ENCODE data around the gene PLXNA4.

PLXNA4 gene

DNA sequence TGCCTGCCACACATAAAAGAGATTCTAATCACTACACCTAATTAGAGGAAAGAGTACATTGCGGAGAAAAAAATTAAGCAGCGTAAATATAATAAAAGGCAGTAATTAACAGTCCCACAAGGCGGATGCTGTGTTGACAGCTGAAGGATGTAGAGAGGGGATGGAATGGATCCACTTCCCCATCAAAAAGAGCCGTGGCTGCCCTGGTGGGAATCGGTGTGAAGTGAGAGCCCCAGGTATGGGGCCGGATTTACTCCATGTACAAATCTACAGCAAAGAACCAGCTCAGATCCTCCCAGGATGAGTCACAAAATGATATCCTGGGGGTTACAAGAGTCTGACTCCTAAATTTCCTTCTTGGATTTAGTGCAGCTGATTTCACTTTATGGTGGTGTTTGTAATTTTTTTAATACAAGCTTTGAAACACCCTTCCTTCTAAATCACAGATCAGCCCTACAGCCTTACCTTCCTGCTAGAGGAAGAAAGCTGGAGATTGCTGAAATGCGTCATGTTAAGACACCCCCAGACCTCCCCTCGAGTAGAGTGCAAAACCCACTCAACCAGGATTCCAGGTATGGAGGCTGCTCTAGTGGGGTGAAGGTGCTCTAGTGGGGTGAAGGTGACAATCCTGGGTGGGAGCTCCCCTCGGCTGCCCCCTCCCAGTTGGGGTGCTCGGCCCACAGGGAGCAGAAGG, 398.4 kb downstream of the PLXNA4 start:
- no peaks in the 10 kb centered on the region for H3K4me1 ChIP-seq (ENCODE audit: low read length)
- no peak overlapping the region for H3K27ac ChIP-seq (ENCODE audit: low read length)
- H3K36me3 ChIP-seq (replicated peaks; ENCODE audit: low read depth, low read length), result no peaks in the 10 kb centered on the region
- no peak overlapping the region for H3K9ac ChIP-seq (ENCODE audit: low read length)
- peaks cover 18% of the 10 kb centered on the region for H3K27me3 ChIP-seq (ENCODE audit: low read depth, low read length)
- no peak overlapping the region for H2AFZ ChIP-seq (ENCODE audit: low read depth, low read length)
- no peak overlapping the region for H3K4me3 ChIP-seq (ENCODE audit: low read length)
- H3K4me2 ChIP-seq (ENCODE audit: low read length), result no peak overlapping the region
- TF ChIP-seq EZH2phosphoT487 (IDR thresholded peaks at IDR 0.05; ENCODE audit: low read depth) (no peak), CTCF (IDR thresholded peaks at IDR 0.05; ENCODE audit: low read depth, low read length) (no peak)
- H3K79me2 ChIP-seq (ENCODE audit: low read length), result no peaks in the 10 kb centered on the region
- H4K20me1 ChIP-seq (ENCODE audit: insufficient read depth, low read length), result no peaks in the 10 kb centered on the region
- H3K9me3 ChIP-seq (ENCODE audit: insufficient read depth, low read length), result no peaks in the 10 kb centered on the region

GRCh38 chr7:132176719-132177118, 399.6 kb downstream of the PLXNA4 start:
- no peaks in the 10 kb centered on the region for H3K4me1 ChIP-seq (ENCODE audit: low read length)
- TF ChIP-seq CTCF (IDR thresholded peaks at IDR 0.05; ENCODE audit: low read depth, low read length), result no peak
- no peak for TF ChIP-seq EZH2phosphoT487 (IDR thresholded peaks at IDR 0.05; ENCODE audit: low read depth)

DNA sequence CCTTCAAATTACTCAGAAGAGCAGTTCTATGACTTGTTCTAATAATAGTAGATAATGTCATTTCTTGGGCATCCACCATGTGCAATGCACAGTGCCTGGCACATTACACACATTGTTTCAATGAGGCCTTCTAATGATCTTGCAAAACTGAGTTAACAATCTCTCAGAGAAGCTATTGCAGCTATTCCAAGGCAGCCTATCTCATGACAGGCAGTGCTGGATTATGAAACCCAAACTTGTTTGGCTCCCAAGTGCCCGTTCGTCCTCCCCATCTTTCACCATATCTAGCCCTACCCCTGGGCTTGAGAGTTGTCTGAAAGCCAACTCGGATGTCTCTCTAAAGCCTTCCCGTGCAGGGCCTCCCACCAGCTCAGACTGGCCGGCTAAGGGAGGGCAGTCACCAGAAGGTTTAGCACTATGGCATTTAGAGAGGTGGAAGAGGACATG, 405.1 kb downstream of the PLXNA4 start:
- H3K9me3 ChIP-seq (ENCODE audit: insufficient read depth, low read length), result no peaks in the 10 kb centered on the region
- no peak for TF ChIP-seq EZH2phosphoT487 (IDR thresholded peaks at IDR 0.05; ENCODE audit: low read depth)
- TF ChIP-seq CTCF (IDR thresholded peaks at IDR 0.05; ENCODE audit: low read depth, low read length), result no peak
- peaks cover 48% of the 10 kb centered on the region for H3K27me3 ChIP-seq (ENCODE audit: low read depth, low read length)
- no peak overlapping the region for H2AFZ ChIP-seq (ENCODE audit: low read depth, low read length)
- no peak overlapping the region for H3K27ac ChIP-seq (ENCODE audit: low read length)
- H4K20me1 ChIP-seq (ENCODE audit: insufficient read depth, low read length), result no peaks in the 10 kb centered on the region
- H3K79me2 ChIP-seq (ENCODE audit: low read length), result no peaks in the 10 kb centered on the region
- no peak overlapping the region for H3K9ac ChIP-seq (ENCODE audit: low read length)
- H3K4me1 ChIP-seq (ENCODE audit: low read length), result no peaks in the 10 kb centered on the region
- H3K4me2 ChIP-seq (ENCODE audit: low read length), result no peak overlapping the region
- H3K36me3 ChIP-seq (replicated peaks; ENCODE audit: low read depth, low read length), result no peaks in the 10 kb centered on the region
- H3K4me3 ChIP-seq (ENCODE audit: low read length), result no peak overlapping the region

More at GRCh38 chr7:132176719-132177118, 399.6 kb downstream of the PLXNA4 start:
- no peaks in the 10 kb centered on the region for H3K79me2 ChIP-seq (ENCODE audit: low read length)
- H3K4me3 ChIP-seq (ENCODE audit: low read length), result no peak overlapping the region
- no peaks in the 10 kb centered on the region for H4K20me1 ChIP-seq (ENCODE audit: insufficient read depth, low read length)
- H2AFZ ChIP-seq (ENCODE audit: low read depth, low read length), result no peak overlapping the region
- no peaks in the 10 kb centered on the region for H3K9me3 ChIP-seq (ENCODE audit: insufficient read depth, low read length)
- no peak overlapping the region for H3K27ac ChIP-seq (ENCODE audit: low read length)
- H3K27me3 ChIP-seq (ENCODE audit: low read depth, low read length), result peaks cover 27% of the 10 kb centered on the region
- no peak overlapping the region for H3K9ac ChIP-seq (ENCODE audit: low read length)
- no peaks in the 10 kb centered on the region for H3K36me3 ChIP-seq (replicated peaks; ENCODE audit: low read depth, low read length)
- H3K4me2 ChIP-seq (ENCODE audit: low read length), result no peak overlapping the region

- Histone ChIP-seq H2AFZ (ENCODE audit: low read depth, low read length) (no peak overlapping the region), H3K9ac (ENCODE audit: low read length) (no peak overlapping the region), H3K27ac (ENCODE audit: low read length) (no peak overlapping the region), H3K9me3 (ENCODE audit: insufficient read depth, low read length) (no peaks in the 10 kb centered on the region), H4K20me1 (ENCODE audit: insufficient read depth, low read length) (no peaks in the 10 kb centered on the region), H3K4me3 (ENCODE audit: low read length) (no peak overlapping the region), H3K27me3 (ENCODE audit: low read depth, low read length) (peaks cover 44% of the 10 kb centered on the region), H3K36me3 (replicated peaks; ENCODE audit: low read depth, low read length) (no peaks in the 10 kb centered on the region), H3K4me2 (ENCODE audit: low read length) (no peak overlapping the region), H3K79me2 (ENCODE audit: low read length) (no peaks in the 10 kb centered on the region), H3K4me1 (ENCODE audit: low read length) (no peaks in the 10 kb centered on the region)
- TF ChIP-seq EZH2phosphoT487 (IDR thresholded peaks at IDR 0.05; ENCODE audit: low read depth) (no peak), CTCF (IDR thresholded peaks at IDR 0.05; ENCODE audit: low read depth, low read length) (no peak)
These were observed 406.5 kb downstream of the PLXNA4 start for GRCh38 chr7:132169730-132170129.
